GM10248 (cell line): Measurements from ENCODE around the gene DTD1.

Source experiments
- CTCF ChIA-PET: fragments of 300-600 bp; sonication (Branson Sonifier 250); formaldehyde crosslinking; extraction: SDS; loops from one replicate; lab custom pipeline; 2021; ENCODE audit warnings: antibody characterized with exemption; lab: Yijun Ruan, JAX
- POLR2A ChIA-PET: fragments of 350-650 bp; sonication (Branson Sonifier 250); formaldehyde crosslinking; extraction: SDS; loops from one replicate; lab custom pipeline; 2020; ENCODE audit warnings: antibody characterized with exemption; lab: Yijun Ruan, JAX
- DNase-seq: peaks from one replicate; pipeline ENCODE4 v3.0.0; 2012; ENCODE audit errors: extremely low spot score
- CTCF ChIP-seq: IDR thresholded peaks from 2 replicates; pipeline ENCODE4 v1.5.1; 2012; ENCODE audit warnings: mild to moderate bottlenecking, low read depth; ENCODE audit errors: extremely low read depth, missing control alignments, control extremely low read depth

The DTD1 gene

GRCh38 chr20:18662279-18663040, 74.6 kb downstream of the DTD1 start:
- ChIA-PET POLR2A (no interaction called here), CTCF (interaction anchor here (0.7 to 2.2 kb wide), 2 partner anchors 9 to 30 kb away, joined by 3 to 6 read pairs; no protein-coding TSS in a partner anchor)
- no peak for TF ChIP-seq CTCF
- peak; percentile 31 for DNase-seq

- TF ChIP-seq CTCF: no peak
- DNase-seq: no peak
- POLR2A ChIA-PET: no interaction called here
- CTCF ChIA-PET: no interaction called here
These were observed 76.1 kb downstream of the DTD1 start for GRCh38 chr20:18663932-18664331.

DNA sequence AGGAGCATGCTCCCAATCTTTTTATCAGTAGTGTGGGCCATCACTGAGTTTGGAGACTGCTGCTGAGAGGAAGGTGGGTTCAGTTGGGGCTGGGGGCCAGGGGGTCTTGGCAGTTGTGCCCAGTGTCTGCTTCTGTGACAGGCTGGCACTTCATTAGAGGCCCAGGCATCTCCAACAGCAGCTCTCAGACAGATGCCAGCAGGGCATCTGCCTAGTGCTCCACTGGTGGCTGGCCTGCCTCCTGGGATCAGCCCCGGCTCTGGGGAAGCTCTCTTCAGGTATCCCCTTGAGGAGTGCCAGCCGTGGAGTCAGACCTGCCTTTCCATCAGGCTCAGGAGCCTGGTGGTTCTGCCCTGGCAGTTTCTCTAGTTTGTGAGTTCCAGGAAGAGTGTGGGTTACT, 77.3 kb downstream of the DTD1 start:
- POLR2A ChIA-PET: no interaction called here
- no peak for DNase-seq
- TF ChIP-seq CTCF: no peak
- CTCF ChIA-PET: interaction anchor here (1.2 kb wide), 1 partner anchor 63 kb away, joined by 3 read pairs; no protein-coding TSS in a partner anchor

DNA sequence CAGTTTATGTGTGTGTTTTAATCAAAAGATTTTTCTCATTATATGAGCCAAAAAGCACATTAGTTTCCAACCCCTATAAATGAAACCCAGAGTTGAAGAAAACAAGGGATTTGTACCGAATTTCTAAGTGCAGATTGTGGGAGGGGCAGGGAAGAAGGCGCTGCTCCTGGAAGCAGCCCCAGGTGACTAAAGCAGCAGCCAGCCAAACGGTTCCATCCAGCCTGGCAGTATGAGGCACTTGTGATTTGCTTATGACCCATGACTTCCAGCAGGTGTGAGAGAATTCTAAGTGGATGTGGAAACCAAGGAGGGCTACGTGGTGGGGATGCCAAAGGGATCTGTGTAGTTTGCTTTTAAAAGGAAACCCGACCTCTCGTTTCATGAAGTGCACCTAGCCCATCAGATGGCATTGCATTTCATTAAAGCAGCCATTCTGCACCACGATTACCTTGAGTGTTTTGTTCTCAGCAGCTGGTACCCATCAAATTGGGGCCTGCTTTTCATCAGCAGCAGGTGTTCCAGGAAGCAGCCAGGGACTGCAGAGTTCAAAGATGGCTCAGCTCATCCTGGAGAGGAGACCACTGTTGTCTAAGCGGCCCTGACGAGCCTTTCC, 79.1 kb downstream of the DTD1 start:
- ChIA-PET POLR2A (no interaction called here), CTCF (interaction anchor here (0.9 kb wide), 1 partner anchor 34 kb away, joined by 3 read pairs; no protein-coding TSS in a partner anchor)
- DNase-seq: no peak
- TF ChIP-seq CTCF: no peak

DNA sequence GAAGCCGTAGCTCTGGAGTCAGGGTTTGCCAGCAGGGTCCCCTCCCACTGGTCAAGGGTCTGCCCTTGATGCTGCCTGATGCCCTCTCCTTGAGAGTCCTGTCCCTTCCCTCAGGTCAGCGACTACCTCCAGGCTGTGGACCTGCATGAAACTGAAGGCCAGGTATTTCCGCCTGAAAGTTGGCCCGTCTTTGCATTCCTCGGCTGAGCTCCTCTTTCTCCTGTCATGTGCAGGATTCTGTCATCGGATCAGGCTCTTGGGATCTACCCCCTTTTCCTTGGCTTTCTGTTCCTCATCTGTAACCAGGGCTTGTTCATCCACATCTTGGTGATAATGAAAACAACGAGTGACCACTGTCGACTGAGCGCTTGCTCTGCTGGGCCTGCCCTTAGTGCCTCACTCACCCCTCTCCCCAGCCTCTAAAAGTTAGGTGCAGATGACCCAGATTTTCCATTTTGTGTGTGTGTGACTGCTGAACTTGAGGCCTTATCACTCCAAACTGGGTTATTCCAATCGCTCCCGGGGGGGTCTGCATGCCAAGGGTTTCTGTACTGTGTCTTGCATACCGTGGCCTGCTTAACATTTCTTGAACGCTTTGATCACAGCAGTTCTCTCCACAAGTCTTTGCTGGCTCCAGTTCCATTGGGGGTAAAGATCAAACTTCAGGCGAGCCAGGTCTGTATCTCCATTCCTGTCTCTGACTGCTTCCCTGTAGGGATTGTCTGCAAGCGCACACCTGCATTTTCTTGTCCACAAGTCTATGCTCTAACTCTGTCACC, 81.6 kb downstream of the DTD1 start:
- ChIA-PET POLR2A (no interaction called here), CTCF (interaction anchor here (1.0 to 1.7 kb wide), 3 partner anchors 12 to 35 kb away, joined by 3 to 7 read pairs (median 6); no protein-coding TSS in a partner anchor)
- no peak for TF ChIP-seq CTCF
- DNase-seq: no peak

DNA sequence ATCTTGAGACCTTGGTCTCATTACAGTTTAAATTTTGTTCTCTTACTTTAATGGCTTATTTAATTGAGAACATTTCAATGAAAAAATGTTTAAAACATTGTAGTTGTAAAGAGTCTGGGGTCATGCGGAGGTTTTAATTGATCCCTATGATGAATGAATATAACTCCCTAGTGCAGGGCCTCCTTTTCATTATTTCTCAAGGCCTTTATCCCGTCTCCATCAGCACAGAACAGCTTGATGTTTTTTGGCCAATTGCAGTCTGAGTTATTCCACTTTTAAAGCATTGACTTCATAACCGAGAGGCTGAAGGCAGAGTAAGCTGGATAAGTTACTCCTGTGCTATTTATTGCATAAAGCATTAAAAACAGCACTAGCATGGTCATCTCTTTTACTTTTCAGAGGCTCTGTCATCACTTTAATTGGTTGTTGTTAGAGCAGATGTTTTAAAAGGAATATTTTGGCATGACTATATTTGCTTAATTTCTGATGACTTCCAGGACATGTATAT, 83.4 kb downstream of the DTD1 start:
- ChIA-PET POLR2A (no interaction called here), CTCF (no interaction called here)
- TF ChIP-seq CTCF: no peak
- DNase-seq: no peak
